ENCODE data around the gene GPN2. TPM values are rescaled to one million over a fixed set of nuclear protein-coding genes. Genes with fewer than 3 reads are reported as not detected.

GPN2 gene
- total RNA-seq (10 to 100 TPM; 30.3 to 35.4 TPM), polyA plus RNA-seq (10 to 100 TPM in 2 of 3 donors, 1 to 10 TPM in 1; 9.7 to 14.8 (median 12.5) TPM), total RNA-seq (50.7 to 73.1 (median 56.0) reads per million in 6 experiments)

DNA sequence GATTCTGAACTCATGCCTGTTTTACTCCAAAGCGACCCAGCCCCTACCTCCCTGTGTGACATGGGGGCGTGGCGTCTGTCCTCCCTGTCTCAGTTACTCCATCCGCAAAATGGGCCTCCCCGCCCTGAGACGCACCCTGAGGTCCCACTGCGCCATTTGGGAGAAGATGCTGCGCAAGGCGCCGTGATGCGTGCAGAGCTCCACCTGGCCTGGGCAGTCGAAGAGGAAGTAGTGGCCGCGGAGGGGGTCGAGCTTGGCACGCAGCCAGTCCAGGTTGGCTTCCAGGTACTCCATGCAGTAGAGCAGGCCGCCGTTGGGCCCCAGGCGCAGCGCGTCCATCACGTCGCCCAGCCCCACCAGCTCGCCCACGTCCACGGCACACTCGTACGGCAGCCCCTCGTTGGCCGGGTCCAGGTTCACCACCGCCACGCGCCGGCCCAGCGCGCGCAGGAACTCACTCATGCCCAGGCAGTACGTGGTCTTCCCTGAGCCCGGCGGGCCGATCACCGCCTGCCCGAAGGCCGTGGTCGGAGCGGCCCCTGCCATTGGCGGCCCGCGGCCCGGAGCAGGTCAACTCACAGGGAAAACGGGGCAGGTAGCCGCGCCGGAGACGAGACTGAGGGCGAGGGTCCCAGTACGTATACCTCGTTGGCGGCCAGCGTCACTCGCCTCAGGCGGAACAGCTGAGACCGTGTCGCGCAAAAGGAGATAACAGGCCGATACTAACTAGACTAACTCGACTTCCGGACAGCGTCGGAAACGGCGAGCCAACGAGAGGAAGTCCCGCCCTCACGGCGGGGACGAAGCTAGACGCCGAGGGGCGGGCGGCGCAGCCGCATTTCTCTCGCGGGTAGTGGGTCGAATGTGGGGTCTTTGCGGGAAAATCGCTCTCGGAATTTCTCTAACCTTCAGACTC, at the start of gene GPN2:
Gene GPN2, minus strand, starts transcription at position 733 of the 916 bp plus-strand sequence. Its CDS starts 187 bp downstream, at position 546.
- DNase-seq (peak; percentile 63 to 88 (median 74)), ATAC-seq (peak; percentile 94 to 95)
- H3K4me1 Mint-ChIP-seq = peaks cover 19 to 49% (median 40%) of the 10 kb centered on the region in 4 donors
- H3K9me3 Mint-ChIP-seq = no peaks in the 10 kb centered on the region
- peak within 1 kb of the TSS; percentile 90 to 98 (median 96) for H3K27ac Mint-ChIP-seq
- no peaks in the 10 kb centered on the region for H3K27me3 Mint-ChIP-seq
- H3K4me3 Mint-ChIP-seq = peak within 1 kb of the TSS; percentile 89 to 97 (median 94)
- POLR2A ChIA-PET = interaction anchor here (0.5 to 5.4 kb wide), 20 partner anchors 9 to 836 kb away, joined by 3 to 78 read pairs (median 4); partner anchors contain the start of genes FAM76A, GPATCH3, PIGV and SFN
- peaks cover 0 to 74% (median 20%) of the 10 kb centered on the region in 3 donors for H3K36me3 Mint-ChIP-seq

DNA sequence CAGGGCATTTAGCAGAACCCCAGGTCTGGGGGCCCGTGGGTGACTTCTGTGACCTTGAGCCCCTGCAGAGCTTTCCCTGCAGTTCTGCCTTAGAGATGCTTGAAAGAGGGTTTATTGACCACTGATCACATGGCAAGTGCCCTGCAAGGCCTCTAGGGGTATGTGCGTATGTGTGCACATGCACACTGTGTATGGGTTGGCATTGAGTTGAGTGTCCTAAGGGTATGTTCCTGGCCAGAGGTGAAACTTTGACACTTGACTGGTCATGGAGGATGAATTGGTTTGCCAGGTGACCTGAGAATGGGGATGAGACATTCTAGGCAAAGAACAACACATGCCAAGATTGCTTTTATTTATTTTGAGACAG, 48.6 kb upstream of the GPN2 start:
- no peak overlapping the region for H3K4me3 Mint-ChIP-seq
- no peaks in the 10 kb centered on the region for H3K9me3 Mint-ChIP-seq
- no peak for ATAC-seq
- peaks cover 0 to 6% (median 3%) of the 10 kb centered on the region in 4 donors for H3K4me1 Mint-ChIP-seq
- POLR2A ChIA-PET = no interaction called here
- H3K27me3 Mint-ChIP-seq = no peaks in the 10 kb centered on the region
- no peak for DNase-seq
- H3K27ac Mint-ChIP-seq = peak overlapping the region in 3 of 10 donors; percentile 48 to 57 (median 56)
- H3K36me3 Mint-ChIP-seq = peaks cover 0 to 65% (median 4%) of the 10 kb centered on the region in 3 donors

DNA sequence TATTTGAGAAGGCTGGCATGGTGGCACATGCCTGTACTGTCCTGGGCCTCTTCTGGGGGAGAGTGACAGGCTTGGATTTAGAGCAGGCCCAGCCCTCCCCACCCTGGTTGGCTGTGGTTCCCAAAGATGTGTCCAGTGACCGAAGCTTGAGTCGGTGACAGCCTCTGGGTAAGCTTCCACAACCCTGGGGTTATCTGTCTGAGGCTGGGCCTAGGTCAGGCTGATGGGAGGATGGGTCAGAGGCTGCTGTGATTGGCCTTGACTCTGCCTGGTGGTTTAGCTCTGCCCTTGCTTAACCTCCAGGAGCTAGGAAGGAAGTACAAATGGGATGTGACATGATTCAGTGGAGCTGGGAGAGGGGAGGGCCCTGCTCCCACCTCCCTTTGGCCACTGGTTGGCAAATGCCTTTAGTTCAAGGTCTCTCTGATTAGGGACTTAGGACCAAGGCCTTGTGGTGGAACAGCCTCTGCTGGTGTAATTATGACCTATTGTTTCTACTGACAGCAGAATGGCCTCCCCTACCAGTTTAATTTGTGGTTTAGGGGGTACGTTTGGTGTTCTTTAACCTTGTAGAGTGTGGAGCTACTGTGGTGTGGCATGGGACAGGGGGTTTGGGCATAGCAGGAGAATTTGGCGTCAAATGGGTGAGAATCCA, 48.0 kb upstream of the GPN2 start:
- no peaks in the 10 kb centered on the region for H3K27me3 Mint-ChIP-seq
- POLR2A ChIA-PET = no interaction called here
- DNase-seq (no peak), ATAC-seq (no peak)
- no peaks in the 10 kb centered on the region for H3K9me3 Mint-ChIP-seq
- H3K36me3 Mint-ChIP-seq = peaks cover 0 to 65% (median 5%) of the 10 kb centered on the region in 3 donors
- peak overlapping the region in 1 of 10 donors; percentile 57 for H3K27ac Mint-ChIP-seq
- peaks cover 0 to 6% (median 4%) of the 10 kb centered on the region in 4 donors for H3K4me1 Mint-ChIP-seq
- H3K4me3 Mint-ChIP-seq = no peak overlapping the region

DNA sequence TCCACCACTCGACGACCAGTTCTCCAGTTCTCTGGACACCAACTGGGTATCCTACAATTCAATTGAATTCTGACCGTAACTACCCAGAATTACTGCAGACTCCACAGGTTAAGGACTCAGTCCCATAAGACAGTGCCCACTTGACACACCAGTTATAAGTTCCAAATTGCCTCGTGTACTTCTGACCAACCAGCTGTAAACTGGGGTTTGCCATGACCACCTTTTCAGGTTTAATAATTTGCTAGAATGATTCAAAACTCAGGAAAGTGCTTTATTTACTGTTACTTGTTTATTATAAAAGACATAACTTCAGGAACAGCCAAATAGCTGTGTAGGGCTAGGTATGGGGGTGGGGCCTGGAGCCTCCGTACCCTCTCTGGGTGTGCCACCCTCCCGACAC, 46.7 kb upstream of the GPN2 start:
- Mint-ChIP-seq H3K27me3 (no peaks in the 10 kb centered on the region), H3K9me3 (no peaks in the 10 kb centered on the region), H3K27ac (no peak overlapping the region), H3K36me3 (peaks cover 0 to 63% (median 6%) of the 10 kb centered on the region in 3 donors), H3K4me3 (no peak overlapping the region), H3K4me1 (peaks cover 6 to 10% (median 7%) of the 10 kb centered on the region in 4 donors)
- no peak for DNase-seq
- POLR2A ChIA-PET = no interaction called here
- no peak for ATAC-seq

DNA sequence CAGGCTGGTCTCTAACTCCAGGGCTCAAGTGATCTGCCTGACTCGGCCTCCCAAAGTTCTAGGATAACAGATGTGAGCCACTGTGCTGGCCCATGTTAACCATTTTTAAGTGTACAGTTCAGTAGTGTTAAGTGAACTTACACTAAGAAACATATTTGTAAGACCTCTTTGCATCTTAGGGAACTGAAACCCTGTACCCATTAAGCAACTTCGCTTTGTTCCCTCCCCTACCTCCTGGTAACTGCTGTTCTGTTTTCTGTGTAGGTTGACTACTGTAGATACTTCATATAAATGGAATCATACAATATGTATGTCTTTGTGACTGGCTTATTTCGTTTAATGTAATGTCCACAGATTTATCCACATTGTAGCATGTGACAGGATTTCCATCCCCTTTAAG, 42.4 kb upstream of the GPN2 start:
- POLR2A ChIA-PET = no interaction called here
- Mint-ChIP-seq H3K9me3 (no peaks in the 10 kb centered on the region), H3K4me1 (peaks cover 4 to 8% (median 7%) of the 10 kb centered on the region in 4 donors), H3K27me3 (no peaks in the 10 kb centered on the region), H3K4me3 (no peak overlapping the region), H3K36me3 (peaks cover 0 to 73% (median 11%) of the 10 kb centered on the region in 3 donors), H3K27ac (peak overlapping the region in 5 of 10 donors; percentile 9 to 67 (median 43))
- ATAC-seq (no peak), DNase-seq (no peak)

DNA sequence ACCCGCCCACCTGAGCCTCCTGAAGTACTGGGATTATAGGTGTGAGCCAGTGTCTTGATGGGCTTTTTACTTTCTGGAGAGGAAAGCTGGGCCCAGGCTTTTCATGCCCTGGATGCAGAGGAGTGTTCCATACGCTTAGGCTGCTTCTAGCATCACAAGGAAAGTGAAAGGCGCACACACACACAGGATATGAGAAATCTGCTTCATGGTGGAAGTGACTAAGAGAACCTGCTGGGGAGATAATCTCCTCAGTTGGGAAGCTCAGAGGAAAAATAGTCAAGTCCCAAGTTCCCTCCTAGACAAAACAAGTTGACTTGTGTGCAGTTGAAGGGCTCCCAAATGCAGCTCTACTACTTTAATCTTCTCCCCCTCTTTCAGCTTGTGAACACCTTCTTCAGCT, 33.6 kb upstream of the GPN2 start:
- DNase-seq (no peak), ATAC-seq (no peak)
- Mint-ChIP-seq H3K9me3 (no peaks in the 10 kb centered on the region), H3K27me3 (no peaks in the 10 kb centered on the region), H3K27ac (peak overlapping the region in 4 of 10 donors; percentile 29 to 98 (median 75)), H3K4me3 (peak overlapping the region in 8 of 10 donors; percentile 18 to 98 (median 96)), H3K4me1 (peaks cover 16 to 44% (median 43%) of the 10 kb centered on the region in 4 donors), H3K36me3 (peaks cover 0 to 48% (median 7%) of the 10 kb centered on the region in 3 donors)
- POLR2A ChIA-PET = interaction anchor here (0.6 kb wide), 1 partner anchor 108 kb away, joined by 4 read pairs; no protein-coding TSS in a partner anchor

DNA sequence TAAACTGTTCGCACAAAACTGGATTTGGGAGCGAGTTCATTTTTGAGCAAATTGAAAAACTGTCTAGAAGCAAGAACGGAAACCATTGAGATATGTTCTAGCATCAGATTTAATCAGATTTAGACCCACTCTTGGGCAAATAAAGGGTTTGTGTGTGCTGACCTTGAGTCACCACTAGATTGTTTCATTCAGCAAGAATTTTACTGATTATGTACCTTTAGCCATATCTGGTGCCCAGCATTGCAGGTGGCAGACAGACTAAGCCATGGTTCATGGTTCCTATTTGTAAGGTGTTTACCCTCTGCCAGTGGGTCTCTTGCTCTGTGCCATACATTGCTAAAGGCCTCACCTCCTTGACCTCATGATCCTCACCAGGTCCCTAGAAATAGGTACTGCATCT, 32.8 kb upstream of the GPN2 start:
- Mint-ChIP-seq H3K4me1 (peaks cover 16 to 44% (median 41%) of the 10 kb centered on the region in 4 donors), H3K36me3 (peaks cover 0 to 40% (median 4%) of the 10 kb centered on the region in 3 donors), H3K27me3 (no peaks in the 10 kb centered on the region), H3K27ac (peak overlapping the region in 9 of 10 donors; percentile 63 to 99 (median 98)), H3K4me3 (peak overlapping the region; percentile 88 to 98 (median 96)), H3K9me3 (no peaks in the 10 kb centered on the region)
- POLR2A ChIA-PET = interaction anchor here (3.5 kb wide), 1 partner anchor 23 kb away, joined by 33 read pairs; the partner anchor contains the start of gene GPATCH3
- no peak for ATAC-seq
- no peak for DNase-seq

DNA sequence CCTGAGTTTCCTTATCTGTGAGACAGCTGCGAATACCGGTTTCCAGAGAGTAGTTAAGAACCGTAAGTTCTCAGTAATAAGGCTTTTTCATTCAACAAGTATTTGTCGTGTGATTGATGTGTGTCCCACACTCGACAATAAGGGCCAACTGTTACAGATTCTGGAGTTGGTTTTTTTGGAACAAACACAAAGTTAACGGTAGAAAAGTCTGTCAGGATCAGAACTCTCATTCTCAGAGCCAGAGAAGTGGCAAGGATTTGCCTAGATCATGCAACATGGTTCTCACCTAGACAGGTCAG, 32.3 kb upstream of the GPN2 start:
- peak overlapping the region; percentile 88 to 98 (median 96) for H3K4me3 Mint-ChIP-seq
- no peaks in the 10 kb centered on the region for H3K9me3 Mint-ChIP-seq
- peaks cover 14 to 44% (median 41%) of the 10 kb centered on the region in 4 donors for H3K4me1 Mint-ChIP-seq
- peaks cover 0 to 35% (median 2%) of the 10 kb centered on the region in 3 donors for H3K36me3 Mint-ChIP-seq
- POLR2A ChIA-PET = interaction anchor here (0.8 to 3.5 kb wide), 3 partner anchors 23 to 88 kb away, joined by 3 to 33 read pairs (median 4); partner anchors contain the start of genes GPATCH3 and KDF1
- DNase-seq (no peak), ATAC-seq (no peak)
- no peaks in the 10 kb centered on the region for H3K27me3 Mint-ChIP-seq
- H3K27ac Mint-ChIP-seq = peak overlapping the region; percentile 89 to 99 (median 98)

DNA sequence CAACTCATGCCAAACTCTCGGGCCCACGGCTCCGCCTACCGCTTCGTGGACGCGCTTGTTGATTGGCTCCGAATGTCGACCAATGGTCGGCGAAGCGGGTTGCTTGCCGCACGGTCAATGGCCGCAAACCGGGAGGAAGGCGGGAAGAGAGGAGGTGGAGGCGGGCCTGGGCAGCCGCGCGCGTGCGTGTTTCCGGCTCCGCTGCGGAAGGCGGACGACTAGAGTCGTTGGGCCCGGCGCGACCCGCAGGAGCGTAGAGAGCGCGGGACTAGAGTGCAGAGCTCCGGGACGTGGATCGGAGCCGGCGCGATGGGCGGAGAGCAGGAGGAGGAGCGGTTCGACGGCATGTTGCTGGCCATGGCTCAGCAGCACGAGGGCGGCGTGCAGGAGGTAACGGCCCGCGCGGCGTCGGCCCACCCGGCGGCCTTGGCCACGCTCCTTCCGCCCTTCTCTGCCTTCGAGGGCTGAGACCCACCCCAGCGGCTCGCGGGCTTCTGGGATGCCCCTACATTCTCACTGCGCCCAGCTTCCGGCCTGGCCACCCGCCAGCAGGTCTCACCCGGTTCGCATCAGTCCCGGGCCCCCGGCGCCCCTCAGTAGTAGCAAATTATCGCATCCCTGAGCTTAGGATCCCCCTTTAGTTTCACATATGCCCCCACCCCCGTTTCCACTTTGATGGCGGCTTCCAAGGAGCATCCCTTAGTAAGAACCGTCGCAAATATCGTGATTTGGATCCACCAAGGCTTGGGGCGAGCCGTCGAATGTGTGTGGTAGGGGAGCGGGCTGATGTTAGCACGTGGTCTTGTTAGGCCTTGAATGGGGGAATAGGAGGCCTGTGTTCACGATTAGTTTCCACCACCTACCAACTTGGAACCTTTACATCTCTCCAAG, 31.7 kb upstream of the GPN2 start, which contains the start of gene NUDC:
Gene NUDC, plus strand, starts transcription at position 204 of the 891 bp plus-strand sequence. Its CDS starts 106 bp downstream, at position 310.
- POLR2A ChIA-PET = interaction anchor here (0.8 to 3.5 kb wide), 5 partner anchors 13 to 88 kb away, joined by 3 to 33 read pairs (median 4); partner anchors contain the start of genes GPATCH3 and KDF1
- DNase-seq (peak; percentile 92 to 97 (median 95)), ATAC-seq (peak; percentile 90 to 94)
- H3K4me1 Mint-ChIP-seq = peaks cover 11 to 40% (median 37%) of the 10 kb centered on the region in 4 donors
- H3K27me3 Mint-ChIP-seq = no peaks in the 10 kb centered on the region
- H3K9me3 Mint-ChIP-seq = no peaks in the 10 kb centered on the region
- peaks cover 0 to 29% (median 2%) of the 10 kb centered on the region in 3 donors for H3K36me3 Mint-ChIP-seq
- peak within 1 kb of the TSS; percentile 89 to 99 (median 98) for H3K27ac Mint-ChIP-seq
- peak within 1 kb of the TSS; percentile 88 to 98 (median 96) for H3K4me3 Mint-ChIP-seq

DNA sequence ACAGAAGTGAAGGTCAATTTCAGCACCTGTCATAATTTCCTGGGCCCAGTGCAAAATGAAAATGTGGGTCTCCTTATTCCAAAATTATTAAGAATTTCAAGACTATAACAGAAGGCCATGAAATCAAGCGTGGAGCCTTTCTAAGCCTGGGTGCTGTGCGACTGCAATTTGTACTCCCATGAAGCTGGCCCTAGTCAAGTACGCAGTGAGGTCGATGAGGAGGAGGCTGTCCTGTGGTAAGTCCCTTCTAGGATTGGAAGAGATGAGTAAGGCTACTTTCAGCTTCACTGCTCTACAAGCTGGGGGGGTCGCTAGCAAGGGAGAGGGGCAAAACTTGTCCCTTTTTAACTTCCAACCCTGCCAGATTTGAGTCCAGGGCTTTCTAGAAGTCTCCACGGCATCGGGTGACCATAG, 31.1 kb upstream of the GPN2 start:
- Mint-ChIP-seq H3K36me3 (peaks cover 0 to 23% (median 2%) of the 10 kb centered on the region in 3 donors), H3K27ac (peak overlapping the region; percentile 89 to 99 (median 98)), H3K27me3 (no peaks in the 10 kb centered on the region), H3K4me1 (peaks cover 11 to 38% (median 35%) of the 10 kb centered on the region in 4 donors), H3K4me3 (peak overlapping the region; percentile 88 to 98 (median 96)), H3K9me3 (no peaks in the 10 kb centered on the region)
- DNase-seq (no peak), ATAC-seq (peak; percentile 54 to 60)
- POLR2A ChIA-PET = interaction anchor here (0.7 to 3.5 kb wide), 5 partner anchors 12 to 134 kb away, joined by 3 to 33 read pairs (median 3); partner anchors contain the start of gene GPATCH3

DNA sequence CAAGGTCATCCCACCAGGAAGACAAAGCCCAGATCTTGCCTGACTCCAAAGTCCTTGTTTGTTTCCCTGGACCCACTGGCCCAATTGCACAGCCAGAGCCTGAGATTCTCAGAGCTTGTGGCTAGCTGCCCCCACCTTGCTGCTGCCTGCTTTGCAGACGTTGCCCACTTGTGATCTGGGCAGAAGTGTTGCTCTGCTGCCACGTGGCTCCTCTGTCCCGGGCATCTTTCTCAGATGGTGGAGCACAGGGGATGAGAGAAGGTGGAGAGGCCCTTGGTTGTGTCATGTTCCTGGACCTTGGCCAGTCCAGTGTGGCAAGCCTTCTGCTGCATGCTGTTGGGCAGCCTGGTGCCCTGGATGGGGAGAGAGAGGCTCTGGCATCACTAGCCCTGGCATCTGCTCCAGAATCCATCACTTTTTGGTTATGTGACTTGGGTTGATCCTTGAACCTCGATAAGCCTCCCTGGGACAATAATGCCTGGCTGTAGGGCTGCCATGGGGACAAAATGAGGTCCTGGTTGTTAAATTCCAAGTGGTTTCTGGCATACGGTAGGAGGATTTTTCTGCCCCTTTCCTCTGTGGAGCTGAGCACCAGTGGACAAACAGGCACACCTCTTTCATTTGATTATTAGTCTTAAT, 25.2 kb upstream of the GPN2 start:
- no peaks in the 10 kb centered on the region for H3K9me3 Mint-ChIP-seq
- H3K36me3 Mint-ChIP-seq = no peaks in the 10 kb centered on the region
- peaks cover under 1 to 3% (median 2%) of the 10 kb centered on the region in 4 donors for H3K4me1 Mint-ChIP-seq
- H3K4me3 Mint-ChIP-seq = no peak overlapping the region
- DNase-seq = no peak
- no peak for ATAC-seq
- POLR2A ChIA-PET = interaction anchor here (1.2 kb wide), 1 partner anchor 15 kb away, joined by 4 read pairs; the partner anchor contains the start of gene GPATCH3
- H3K27ac Mint-ChIP-seq = no peak overlapping the region
- H3K27me3 Mint-ChIP-seq = no peaks in the 10 kb centered on the region

Measured in naive thymus-derived CD8-positive, alpha-beta T cell (primary cell).